Neural cell (in vitro differentiated cells): ENCODE data around the gene PXDN. TPM values are rescaled to one million over a fixed set of nuclear protein-coding genes. Genes with fewer than 3 reads are reported as not detected.
"Not testable (repeated sequence)": the region's sequence is repeated elsewhere in the genome, so short reads cannot be mapped to it uniquely, and the experiment has no call there.

Source experiments
- H2AFZ ChIP-seq: fragments of 200-600, 300-800 bp; sonication (generic), shearing (Covaris generic); 2 replicates; pipeline ENCODE4 v1.6.0; 2014; ENCODE audit warnings: low read depth, mild to moderate bottlenecking, antibody characterized with exemption, low read length, moderate library complexity
- H3F3A ChIP-seq: fragments of 200-600 bp; shearing (Covaris generic); 2 replicates; pipeline ENCODE4 v1.6.1; 2016; ENCODE audit warnings: mild to moderate bottlenecking, moderate library complexity, mixed read lengths, antibody characterized with exemption, low read length; ENCODE audit not compliant: insufficient read depth, poor library complexity, severe bottlenecking
- H3K27ac ChIP-seq: fragments of 200-600, 300-800 bp; sonication (generic), shearing (Covaris generic); 2 replicates; pipeline ENCODE4 v1.5.1; 2014; ENCODE audit warnings: mild to moderate bottlenecking, low read length, moderate library complexity
- H3K27me3 ChIP-seq: fragments of 300-800, 200-600 bp; sonication (generic), shearing (Covaris generic); 2 replicates; pipeline ENCODE4 v1.6.0; 2014; ENCODE audit warnings: mild to moderate bottlenecking, low read depth, low read length, moderate library complexity; ENCODE audit not compliant: insufficient read depth
- H3K36me3 ChIP-seq: fragments of 300-800, 200-600 bp; sonication (generic), shearing (Covaris generic); 2 replicates; pipeline ENCODE4 v1.5.1; 2014; ENCODE audit warnings: mild to moderate bottlenecking, antibody characterized with exemption, low read length, moderate library complexity; ENCODE audit not compliant: insufficient read depth
- H3K4me2 ChIP-seq: fragments of 300-800, 200-600 bp; sonication (generic), shearing (Covaris generic); 2 replicates; pipeline ENCODE4 v1.6.0; 2014; ENCODE audit warnings: mild to moderate bottlenecking, low read length
- H3K4me3 ChIP-seq: fragments of 300-800, 200-600 bp; sonication (generic), shearing (Covaris generic); 2 replicates; pipeline ENCODE4 v1.5.1; 2014; ENCODE audit warnings: mild to moderate bottlenecking, low read length, moderate library complexity
- H3K79me2 ChIP-seq: fragments of 200-600 bp; shearing (Covaris generic); replicated peaks from 2 replicates; pipeline ENCODE4 v1.6.0; 2014; ENCODE audit warnings: mild to moderate bottlenecking, low read length, moderate library complexity; ENCODE audit not compliant: insufficient read depth
- H3K9ac ChIP-seq: fragments of 300-800, 200-600 bp; sonication (generic), shearing (Covaris generic); 2 replicates; pipeline ENCODE4 v1.6.1; 2016; ENCODE audit warnings: mild to moderate bottlenecking, low read length, mixed read lengths
- H3K9me2 ChIP-seq: fragments of 200-600 bp; shearing (Covaris generic); 2 replicates; pipeline ENCODE4 v1.6.1; 2016; ENCODE audit warnings: mild to moderate bottlenecking, low read length, mixed read lengths; ENCODE audit not compliant: insufficient read depth
- H3K9me3 ChIP-seq: fragments of 200-600, 300-800 bp; sonication (generic), shearing (Covaris generic); 2 replicates; pipeline ENCODE4 v1.6.1; 2016; ENCODE audit warnings: mild to moderate bottlenecking, mixed run types, low read length, moderate library complexity, mixed read lengths
- H4K20me1 ChIP-seq: fragments of 200-600 bp; shearing (Covaris generic); 2 replicates; pipeline ENCODE4 v1.6.1; 2016; ENCODE audit warnings: mild to moderate bottlenecking, mixed run types; ENCODE audit not compliant: insufficient read depth
- CTCF ChIP-seq: fragments of 450-650 bp; IDR thresholded peaks from 2 replicates; pipeline ENCODE4 v1.5.1; 2014; ENCODE audit warnings: antibody characterized with exemption, mild to moderate bottlenecking, moderate library complexity; ENCODE audit not compliant: poor library complexity, severe bottlenecking
- EP300 ChIP-seq: fragments of 450-650 bp; conservative IDR thresholded peaks from 2 replicates; pipeline ENCODE4 v1.6.1; 2014; ENCODE audit warnings: antibody characterized with exemption, mild to moderate bottlenecking, moderate library complexity; ENCODE audit not compliant: poor library complexity, severe bottlenecking
- MXI1 ChIP-seq: fragments of 450-650 bp; conservative IDR thresholded peaks from 2 replicates; pipeline ENCODE4 v1.6.1; 2014; ENCODE audit warnings: antibody characterized with exemption, mild to moderate bottlenecking; ENCODE audit not compliant: poor library complexity, severe bottlenecking
- POLR2AphosphoS5 ChIP-seq: IDR thresholded peaks from 2 replicates; pipeline ENCODE4 v1.6.1; 2012
- RAD21 ChIP-seq: fragments of 450-650 bp; conservative IDR thresholded peaks from 2 replicates; pipeline ENCODE4 v1.6.1; 2014; ENCODE audit warnings: antibody characterized with exemption, mild to moderate bottlenecking, moderate library complexity
- REST ChIP-seq: IDR thresholded peaks from 2 replicates; pipeline ENCODE4 v1.6.1; 2012; ENCODE audit warnings: borderline replicate concordance
- SMC3 ChIP-seq: fragments of 450-650 bp; conservative IDR thresholded peaks from 2 replicates; pipeline ENCODE4 v1.6.1; 2014; ENCODE audit warnings: antibody characterized with exemption, mild to moderate bottlenecking, moderate library complexity; ENCODE audit not compliant: poor library complexity
- TAF1 ChIP-seq: IDR thresholded peaks from 2 replicates; pipeline ENCODE4 v1.6.1; 2012; ENCODE audit warnings: low read depth
- polyA plus RNA-seq: library from polyadenylated mRNA; depleted of rRNA; stranded (reverse); fragments of >200 nt; gene quantifications from 2 replicates; pipeline ENCODE4 v1.2.3, GENCODE V29; 2014

Gene PXDN
- polyA plus RNA-seq, 1 donor from 2014 or later, result 181 TPM

GRCh38 chr2:1766851-1767811 lies 22.8 kb upstream of the PXDN start:
- no peaks in the 10 kb centered on the region for H3F3A ChIP-seq
- H3K9me3 ChIP-seq, result no peaks in the 10 kb centered on the region
- TF ChIP-seq MXI1 (no peak), TAF1 (no peak), SMC3 (no peak), POLR2AphosphoS5 (no peak), RAD21 (no peak)
- no peak overlapping the region for H2AFZ ChIP-seq
- no peak overlapping the region for H3K27ac ChIP-seq
- no peaks in the 10 kb centered on the region for H3K36me3 ChIP-seq
- H3K79me2 ChIP-seq, result no peaks in the 10 kb centered on the region
- no peaks in the 10 kb centered on the region for H3K27me3 ChIP-seq
- H4K20me1 ChIP-seq, result no peaks in the 10 kb centered on the region
- H3K4me2 ChIP-seq, result no peak overlapping the region
- H3K4me3 ChIP-seq, result no peak overlapping the region
- no peak overlapping the region for H3K9ac ChIP-seq
- H3K9me2 ChIP-seq, result no peaks in the 10 kb centered on the region

- Histone ChIP-seq H3K36me3 (no peaks in the 10 kb centered on the region), H3K79me2 (no peaks in the 10 kb centered on the region), H4K20me1 (no peaks in the 10 kb centered on the region), H3K9me2 (no peaks in the 10 kb centered on the region), H3K4me2 (no peak overlapping the region), H3K9ac (no peak overlapping the region), H3K27ac (no peak overlapping the region), H3F3A (no peaks in the 10 kb centered on the region), H3K9me3 (no peaks in the 10 kb centered on the region), H3K4me3 (no peak overlapping the region), H3K27me3 (no peaks in the 10 kb centered on the region), H2AFZ (no peak overlapping the region)
- TF ChIP-seq REST (no peak), RAD21 (no peak), TAF1 (no peak), MXI1 (no peak), CTCF (no peak), EP300 (no peak), SMC3 (no peak)
Measured at GRCh38 chr2:1766425-1766824, 22.1 kb upstream of the PXDN start.

GRCh38 chr2:1765201-1765600 lies 20.9 kb upstream of the PXDN start:
- H3K4me2 ChIP-seq, H3K36me3 ChIP-seq: not testable (repeated sequence)

More at GRCh38 chr2:1765201-1765600, 20.9 kb upstream of the PXDN start:
- H3K9ac ChIP-seq, H3K9me3 ChIP-seq, H3K79me2 ChIP-seq, H3K9me2 ChIP-seq, H3F3A ChIP-seq, H3K27ac ChIP-seq, H3K4me3 ChIP-seq, H3K27me3 ChIP-seq, H4K20me1 ChIP-seq, H2AFZ ChIP-seq: not testable (repeated sequence)
